GM19099 (cell line): ENCODE results near the gene IMMT.

Experiments used
- POLR2A ChIP-seq: IDR thresholded peaks from 3 replicates; pipeline ENCODE4 v1.6.1; 2011; ENCODE audit warnings: low read depth; ENCODE audit not compliant: insufficient read length; ENCODE audit errors: extremely low read depth

IMMT gene

GRCh38 chr2:86216575-86217555 is 21.6 kb upstream of the IMMT start:
- no peak for TF ChIP-seq POLR2A

GRCh38 chr2:86214503-86214832 is 19.2 kb upstream of the IMMT start:
- no peak for TF ChIP-seq POLR2A

GRCh38 chr2:86213699-86214502 is 18.6 kb upstream of the IMMT start:
- TF ChIP-seq POLR2A = no peak

- no peak for TF ChIP-seq POLR2A
Observed at GRCh38 chr2:86213056-86213455, 17.8 kb upstream of the IMMT start.

GRCh38 chr2:86211796-86212188 is 16.5 kb upstream of the IMMT start:
- TF ChIP-seq POLR2A = no peak

GRCh38 chr2:86211033-86211795 is 16.0 kb upstream of the IMMT start:
- no peak for TF ChIP-seq POLR2A

GRCh38 chr2:86204458-86204857 is 9.2 kb upstream of the IMMT start:
- no peak for TF ChIP-seq POLR2A

GRCh38 chr2:86203614-86204013 is 8.4 kb upstream of the IMMT start:
- no peak for TF ChIP-seq POLR2A

- TF ChIP-seq POLR2A = no peak
Observed at GRCh38 chr2:86202702-86203101, 7.4 kb upstream of the IMMT start.

GRCh38 chr2:86202336-86202692 is 7.1 kb upstream of the IMMT start:
- no peak for TF ChIP-seq POLR2A

GRCh38 chr2:86201671-86202335 is 6.5 kb upstream of the IMMT start:
- TF ChIP-seq POLR2A = no peak

GRCh38 chr2:86199834-86200177 is 4.5 kb upstream of the IMMT start:
- TF ChIP-seq POLR2A = no peak

GRCh38 chr2:86195808-86196387 is 636 bp upstream of the IMMT start:
- TF ChIP-seq POLR2A = no peak

GRCh38 chr2:86194751-86195054 is 559 bp downstream of the IMMT start:
- TF ChIP-seq POLR2A = no peak

- TF ChIP-seq POLR2A = no peak
Observed at GRCh38 chr2:86193901-86194567, 1.2 kb downstream of the IMMT start.
